A673 (cell line): ENCODE measurements around the gene JMJD6. TPM values are rescaled to one million over a fixed set of nuclear protein-coding genes. Genes with fewer than 3 reads are reported as not detected.
"Not testable (repeated sequence)": the region's sequence is repeated elsewhere in the genome, so short reads cannot be mapped to it uniquely, and the experiment has no call there.

Source experiments
- BruUV-seq: library from RNA; stranded (reverse); fragments of 400-500 nt; replicated peaks from 2 replicates; lab custom pipeline; 2021; lab: Mats Ljungman, UMichigan
- CTCF ChIA-PET: fragments of 300-600 bp; sonication (Branson Sonifier 250); formaldehyde crosslinking; loops from one replicate; lab custom pipeline; 2022; ENCODE audit warnings: antibody characterized with exemption; lab: Charles Lee
- POLR2A ChIA-PET: fragments of 300-600 bp; sonication (Branson Sonifier 250); formaldehyde crosslinking; loops from one replicate; lab custom pipeline; 2022; ENCODE audit warnings: antibody characterized with exemption; ENCODE audit not compliant: low non-redundant PET; lab: Charles Lee
- DNase-seq: peaks from one replicate; pipeline ENCODE4 v3.0.0-alpha.2; 2015; ENCODE audit warnings: low spot score
- H3K27ac ChIP-seq: fragments of 200-600 bp; sonication (generic); 2 replicates; pipeline ENCODE4 v1.5.1; 2016; ENCODE audit warnings: mixed run types, low read depth, mild to moderate bottlenecking, mixed read lengths, antibody characterized with exemption, low read length; ENCODE audit not compliant: poor library complexity, severe bottlenecking
- H3K27me3 ChIP-seq: fragments of 200-600 bp; sonication (generic); replicated peaks from 2 replicates; pipeline ENCODE4 v1.6.1; 2017; ENCODE audit warnings: mixed run types, low read depth, mild to moderate bottlenecking, mixed read lengths, antibody characterized with exemption, low read length; ENCODE audit not compliant: insufficient read depth, poor library complexity
- H3K36me3 ChIP-seq: fragments of 200-600 bp; sonication (generic); 2 replicates; pipeline ENCODE4 v1.6.1; 2016; ENCODE audit warnings: mixed run types, mild to moderate bottlenecking, mixed read lengths, antibody characterized with exemption, low read length; ENCODE audit not compliant: insufficient read depth, poor library complexity, severe bottlenecking
- H3K4me1 ChIP-seq: fragments of 200-600 bp; sonication (generic); 2 replicates; pipeline ENCODE4 v1.6.1; 2017; ENCODE audit warnings: mixed run types, mild to moderate bottlenecking, mixed read lengths, antibody characterized with exemption, low read length; ENCODE audit not compliant: insufficient read depth, poor library complexity, severe bottlenecking
- H3K4me3 ChIP-seq: fragments of 200-600 bp; sonication (generic); 2 replicates; pipeline ENCODE4 v1.5.1; 2016; ENCODE audit warnings: low read depth, mixed run types, mild to moderate bottlenecking, mixed read lengths, low read length; ENCODE audit not compliant: poor library complexity, severe bottlenecking
- H3K9me3 ChIP-seq: fragments of 200-600 bp; sonication (generic); 2 replicates; pipeline ENCODE4 v1.6.1; 2016; ENCODE audit warnings: mixed run types, low read depth, mild to moderate bottlenecking, mixed read lengths, antibody characterized with exemption, low read length; ENCODE audit not compliant: poor library complexity, severe bottlenecking
- CTCF ChIP-seq: fragments of 300-800, 200-600 bp; sonication (generic); conservative IDR thresholded peaks from 2 replicates; pipeline ENCODE4 v1.5.1; 2017; ENCODE audit warnings: low read depth, mild to moderate bottlenecking, antibody characterized with exemption, low read length, moderate library complexity, mixed read lengths
- EZH2 ChIP-seq: fragments of 200-600 bp; sonication (generic); IDR thresholded peaks from 2 replicates; pipeline ENCODE4 v1.6.1; 2017; ENCODE audit warnings: borderline replicate concordance, low read depth, mild to moderate bottlenecking, mixed read lengths, antibody characterized with exemption, low read length; ENCODE audit not compliant: poor library complexity, severe bottlenecking
- intact Hi-C: fragments of 100-400 bp; cut with micrococcal nuclease; formaldehyde crosslinking; loops from one replicate; pipeline ENCODE4 v1.10.0; 2022; ENCODE audit not compliant: unreplicated experiment
- total RNA-seq: library from RNA; stranded (reverse); gene quantifications from 2 replicates; pipeline ENCODE4 v1.2.3, GENCODE V29; 2021

The JMJD6 gene
- total RNA-seq, 1 experiment from 2014 or later = 77.6 TPM

- Histone ChIP-seq H3K36me3 (peaks cover 62% of the 10 kb centered on the region), H3K4me1 (peaks cover 19% of the 10 kb centered on the region), H3K4me3 (no peak overlapping the region), H3K9me3 (no peaks in the 10 kb centered on the region), H3K27me3 (no peaks in the 10 kb centered on the region), H3K27ac (no peak overlapping the region)
- intact Hi-C loops = no loop called here
- BruUV-seq = no TSS peak
- ChIA-PET CTCF (no interaction called here), POLR2A (no interaction called here)
- TF ChIP-seq EZH2 = no peak
- TF ChIP-seq CTCF = no peak
- no peak for DNase-seq
Observed at GRCh38 chr17:76723812-76724211, 2.6 kb downstream of the JMJD6 start.

- POLR2A ChIA-PET, H3K4me3 ChIP-seq, intact Hi-C loops, H3K27ac ChIP-seq, CTCF ChIA-PET, BruUV-seq, H3K27me3 ChIP-seq, DNase-seq, H3K9me3 ChIP-seq: not testable (repeated sequence)
- H3K36me3 ChIP-seq = peaks cover 70% of the 10 kb centered on the region
- peaks cover 17% of the 10 kb centered on the region for H3K4me1 ChIP-seq
Observed at GRCh38 chr17:76722977-76723376, 3.4 kb downstream of the JMJD6 start.

GRCh38 chr17:76722279-76722678, 4.1 kb downstream of the JMJD6 start:
- peaks cover 76% of the 10 kb centered on the region for H3K36me3 ChIP-seq
- no TSS peak for BruUV-seq
- POLR2A ChIA-PET = no interaction called here

More at GRCh38 chr17:76722279-76722678, 4.1 kb downstream of the JMJD6 start:
- intact Hi-C loops = no loop called here
- Histone ChIP-seq H3K4me1 (peaks cover 11% of the 10 kb centered on the region), H3K4me3 (no peak overlapping the region), H3K27me3 (no peaks in the 10 kb centered on the region), H3K9me3 (no peaks in the 10 kb centered on the region), H3K27ac (no peak overlapping the region)
- CTCF ChIA-PET = no interaction called here
- DNase-seq = no peak
- TF ChIP-seq CTCF = no peak
- TF ChIP-seq EZH2 = no peak
